Stimulated activated naive B cell treated with anti-CD40 and anti-IgM and Interleukin-4, amounts not matched to agents 10 μg/mL and 1 μg/mL and 100 μg/mL, for 72 hours (primary cell): ENCODE measurements around the gene WDR11.

ENCODE experiments used
- ATAC-seq, 2 donors: fragments of 150-1000 bp; cut with Tn5 transposase; replicated peaks; 2 replicates each; pipeline ENCODE4 v1.10.0; 2021; ENCODE audit warnings: moderate library complexity in 1 of 2
- DNase-seq: peaks from one replicate; pipeline ENCODE4 v3.0.0; 2021
- H3K27ac Mint-ChIP-seq: one replicate; pipeline ENCODE4 v1.8.0; 2022; ENCODE audit warnings: mild to moderate bottlenecking, mixed read lengths
- H3K27me3 Mint-ChIP-seq, 2 donors: one replicate each; pipeline ENCODE4 v1.8.0; 2022; ENCODE audit warnings: mixed read lengths in 2 of 2
- H3K36me3 Mint-ChIP-seq, 2 donors: one replicate each; pipeline ENCODE4 v1.8.0; 2022; ENCODE audit warnings: mixed read lengths in 2 of 2, mild to moderate bottlenecking in 1 of 2
- H3K4me1 Mint-ChIP-seq, 2 donors: one replicate each; pipeline ENCODE4 v1.8.0; 2022; ENCODE audit warnings: mixed read lengths in 2 of 2, mild to moderate bottlenecking in 1 of 2
- H3K4me3 Mint-ChIP-seq, 2 donors: one replicate each; pipeline ENCODE4 v1.8.0; 2022; ENCODE audit warnings: mild to moderate bottlenecking in 2 of 2, mixed read lengths in 2 of 2, moderate library complexity in 1 of 2
- H3K9me3 Mint-ChIP-seq, 2 donors: one replicate each; pipeline ENCODE4 v1.8.0; 2022; ENCODE audit warnings: mixed read lengths in 2 of 2, mild to moderate bottlenecking in 1 of 2

The WDR11 gene

GRCh38 chr10:120850911-120851865 lies at the start of gene WDR11:
Gene WDR11, plus strand, starts transcription at chr10:120851362. Its CDS starts 59 bp downstream, at chr10:120851421.
- H3K27me3 Mint-ChIP-seq = no peaks in the 10 kb centered on the region
- peaks cover 35 to 45% of the 10 kb centered on the region in 2 donors for H3K4me1 Mint-ChIP-seq
- H3K36me3 Mint-ChIP-seq = peaks cover 10 to 15% of the 10 kb centered on the region in 2 donors
- ATAC-seq = peak; percentile 95 to 97
- peak within 1 kb of the TSS; percentile 99 for H3K27ac Mint-ChIP-seq
- DNase-seq = peak; percentile 84
- peaks cover 1 to 4% of the 10 kb centered on the region in 2 donors for H3K9me3 Mint-ChIP-seq
- H3K4me3 Mint-ChIP-seq = peak within 1 kb of the TSS; percentile 97 to 98

- Mint-ChIP-seq H3K36me3 (no peaks in the 10 kb centered on the region), H3K27ac (no peak overlapping the region), H3K9me3 (no peaks in the 10 kb centered on the region), H3K4me3 (no peak overlapping the region), H3K4me1 (no peaks in the 10 kb centered on the region), H3K27me3 (peaks cover 0 to 8% of the 10 kb centered on the region in 2 donors)
- ATAC-seq (no peak), DNase-seq (no peak)
These were observed 48.2 kb upstream of the WDR11 start for GRCh38 chr10:120802935-120803334.

DNA sequence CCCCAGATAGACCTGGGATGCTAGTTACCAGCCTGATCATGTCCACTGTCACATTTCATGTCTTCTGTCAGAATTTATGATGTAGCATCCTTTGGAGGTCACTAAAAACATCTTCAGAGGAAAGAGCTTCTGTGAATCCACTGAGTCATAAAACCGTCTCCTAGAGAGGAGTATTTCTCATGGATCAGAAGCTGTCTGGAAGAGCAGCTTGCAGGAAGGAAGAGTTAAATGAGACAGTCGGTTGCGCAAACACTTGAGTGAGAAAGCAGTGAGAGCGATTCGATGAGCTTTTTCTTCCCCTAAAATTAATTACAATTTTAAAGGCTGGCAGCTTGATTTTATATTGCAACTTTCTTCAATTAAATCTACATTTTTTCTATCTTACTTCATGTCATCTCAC lies 47.2 kb upstream of the WDR11 start:
- no peak overlapping the region for H3K4me3 Mint-ChIP-seq
- no peaks in the 10 kb centered on the region for H3K4me1 Mint-ChIP-seq
- no peaks in the 10 kb centered on the region for H3K9me3 Mint-ChIP-seq
- DNase-seq (no peak), ATAC-seq (no peak)
- no peaks in the 10 kb centered on the region for H3K36me3 Mint-ChIP-seq
- no peak overlapping the region for H3K27ac Mint-ChIP-seq
- H3K27me3 Mint-ChIP-seq = peaks cover 0 to 9% of the 10 kb centered on the region in 2 donors

DNA sequence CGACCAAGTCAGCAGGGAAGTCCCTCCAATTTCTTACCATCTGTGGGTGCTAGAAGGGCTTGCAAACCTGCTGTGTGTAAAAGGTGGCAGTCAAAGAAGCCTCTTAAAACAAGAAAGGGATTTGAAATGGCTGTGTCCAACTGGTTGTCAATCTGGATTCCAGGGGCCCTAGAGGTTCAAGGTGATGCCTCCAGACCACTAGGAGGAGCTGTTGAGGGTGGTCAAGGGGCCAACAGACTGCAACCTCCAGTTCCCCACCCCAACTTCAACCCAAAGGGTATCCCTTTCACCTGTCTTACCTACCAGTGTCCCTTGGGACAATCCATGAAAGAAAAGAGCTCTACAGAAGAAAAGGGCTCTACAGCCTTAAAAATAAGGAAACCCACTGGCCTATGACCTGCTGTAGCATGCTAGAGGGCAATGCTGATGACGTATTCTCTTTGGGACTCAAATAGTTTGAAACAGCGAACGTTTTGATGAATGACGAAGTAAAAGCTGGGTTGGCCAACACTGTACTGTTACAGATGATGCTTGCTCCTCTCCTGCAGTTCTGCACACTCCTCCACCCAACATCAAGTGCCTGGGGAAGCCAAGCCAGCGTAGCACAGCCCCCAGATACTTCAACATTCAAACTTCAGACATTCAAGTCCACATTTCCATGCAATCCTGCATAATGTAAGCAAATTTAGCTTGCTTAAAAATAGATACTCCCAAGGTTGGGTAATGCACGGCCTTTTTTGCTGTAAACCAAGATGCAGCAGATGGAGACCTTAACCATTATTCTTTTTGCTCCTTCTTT lies 45.9 kb upstream of the WDR11 start:
- no peaks in the 10 kb centered on the region for H3K36me3 Mint-ChIP-seq
- H3K27me3 Mint-ChIP-seq = peaks cover 0 to 9% of the 10 kb centered on the region in 2 donors
- no peaks in the 10 kb centered on the region for H3K4me1 Mint-ChIP-seq
- no peak overlapping the region for H3K4me3 Mint-ChIP-seq
- H3K27ac Mint-ChIP-seq = no peak overlapping the region
- ATAC-seq (no peak), DNase-seq (no peak)
- H3K9me3 Mint-ChIP-seq = no peaks in the 10 kb centered on the region

- Mint-ChIP-seq H3K27me3 (peaks cover 5 to 17% of the 10 kb centered on the region in 2 donors), H3K4me3 (no peak overlapping the region), H3K4me1 (peaks cover 0 to 2% of the 10 kb centered on the region in 2 donors), H3K36me3 (no peaks in the 10 kb centered on the region), H3K27ac (no peak overlapping the region), H3K9me3 (no peaks in the 10 kb centered on the region)
- DNase-seq = no peak
- no peak for ATAC-seq
These were observed 45.1 kb upstream of the WDR11 start for GRCh38 chr10:120806081-120806480.

- H3K27ac Mint-ChIP-seq = no peak overlapping the region
- peaks cover 0 to 6% of the 10 kb centered on the region in 2 donors for H3K36me3 Mint-ChIP-seq
- peaks cover 8 to 17% of the 10 kb centered on the region in 2 donors for H3K27me3 Mint-ChIP-seq
- ATAC-seq (no peak), DNase-seq (no peak)
- no peak overlapping the region for H3K4me3 Mint-ChIP-seq
- H3K9me3 Mint-ChIP-seq = peaks cover 5 to 8% of the 10 kb centered on the region in 2 donors
- peaks cover 0 to 2% of the 10 kb centered on the region in 2 donors for H3K4me1 Mint-ChIP-seq
These were observed 40.9 kb upstream of the WDR11 start for GRCh38 chr10:120810298-120810697.

- Mint-ChIP-seq H3K9me3 (peaks cover 10 to 13% of the 10 kb centered on the region in 2 donors), H3K4me3 (no peak overlapping the region), H3K27ac (no peak overlapping the region), H3K36me3 (peaks cover 0 to 14% of the 10 kb centered on the region in 2 donors), H3K27me3 (peaks cover 8 to 16% of the 10 kb centered on the region in 2 donors), H3K4me1 (peaks cover 0 to 2% of the 10 kb centered on the region in 2 donors)
- no peak for DNase-seq
- ATAC-seq = no peak
These were observed 38.1 kb upstream of the WDR11 start for GRCh38 chr10:120813085-120813484.

GRCh38 chr10:120818301-120818700 lies 32.9 kb upstream of the WDR11 start:
- peaks cover 4 to 18% of the 10 kb centered on the region in 2 donors for H3K36me3 Mint-ChIP-seq

DNA sequence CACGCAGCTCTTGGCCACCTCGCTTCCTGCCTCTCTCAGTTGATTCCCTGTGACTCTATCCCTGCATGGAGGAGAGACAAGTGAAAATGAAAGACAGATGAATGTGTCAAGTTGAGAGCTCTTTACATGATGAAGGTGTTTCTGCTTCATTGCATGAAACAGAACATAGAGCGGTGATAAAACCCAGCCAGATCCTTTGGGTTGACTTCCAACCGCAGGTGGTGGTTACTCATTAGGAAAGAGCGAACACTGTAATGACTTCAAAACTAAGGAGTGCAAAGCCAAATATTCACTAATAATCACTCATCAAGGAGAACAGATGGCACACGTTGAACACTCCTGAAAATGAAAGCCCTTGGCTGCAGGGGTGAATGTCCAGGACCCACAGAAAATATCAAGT lies 31.8 kb upstream of the WDR11 start:
- ATAC-seq (no peak), DNase-seq (no peak)
- Mint-ChIP-seq H3K4me3 (no peak overlapping the region), H3K36me3 (peaks cover 4 to 18% of the 10 kb centered on the region in 2 donors), H3K27ac (no peak overlapping the region), H3K27me3 (peaks cover 15 to 29% of the 10 kb centered on the region in 2 donors), H3K9me3 (peaks cover 10 to 13% of the 10 kb centered on the region in 2 donors), H3K4me1 (no peaks in the 10 kb centered on the region)

More at GRCh38 chr10:120818301-120818700, 32.9 kb upstream of the WDR11 start:
- H3K27ac Mint-ChIP-seq = no peak overlapping the region
- no peaks in the 10 kb centered on the region for H3K4me1 Mint-ChIP-seq
- peaks cover 10 to 13% of the 10 kb centered on the region in 2 donors for H3K9me3 Mint-ChIP-seq
- peaks cover 15 to 23% of the 10 kb centered on the region in 2 donors for H3K27me3 Mint-ChIP-seq
- DNase-seq (no peak), ATAC-seq (no peak)
- no peak overlapping the region for H3K4me3 Mint-ChIP-seq

- Mint-ChIP-seq H3K9me3 (no peaks in the 10 kb centered on the region), H3K4me3 (no peak overlapping the region), H3K36me3 (peaks cover 4% of the 10 kb centered on the region in 2 donors), H3K27me3 (peaks cover 5 to 27% of the 10 kb centered on the region in 2 donors), H3K27ac (no peak overlapping the region), H3K4me1 (peaks cover 12 to 23% of the 10 kb centered on the region in 2 donors)
- DNase-seq = no peak
- ATAC-seq = no peak
These were observed 27.9 kb upstream of the WDR11 start for GRCh38 chr10:120823266-120823665.

GRCh38 chr10:120824881-120825309 lies 26.3 kb upstream of the WDR11 start:
- Mint-ChIP-seq H3K4me3 (no peak overlapping the region), H3K27me3 (peaks cover 0 to 17% of the 10 kb centered on the region in 2 donors), H3K9me3 (no peaks in the 10 kb centered on the region), H3K27ac (no peak overlapping the region), H3K36me3 (peaks cover 0 to 2% of the 10 kb centered on the region in 2 donors), H3K4me1 (peaks cover 14 to 24% of the 10 kb centered on the region in 2 donors)
- peak; percentile 4 for DNase-seq
- ATAC-seq = no peak

DNA sequence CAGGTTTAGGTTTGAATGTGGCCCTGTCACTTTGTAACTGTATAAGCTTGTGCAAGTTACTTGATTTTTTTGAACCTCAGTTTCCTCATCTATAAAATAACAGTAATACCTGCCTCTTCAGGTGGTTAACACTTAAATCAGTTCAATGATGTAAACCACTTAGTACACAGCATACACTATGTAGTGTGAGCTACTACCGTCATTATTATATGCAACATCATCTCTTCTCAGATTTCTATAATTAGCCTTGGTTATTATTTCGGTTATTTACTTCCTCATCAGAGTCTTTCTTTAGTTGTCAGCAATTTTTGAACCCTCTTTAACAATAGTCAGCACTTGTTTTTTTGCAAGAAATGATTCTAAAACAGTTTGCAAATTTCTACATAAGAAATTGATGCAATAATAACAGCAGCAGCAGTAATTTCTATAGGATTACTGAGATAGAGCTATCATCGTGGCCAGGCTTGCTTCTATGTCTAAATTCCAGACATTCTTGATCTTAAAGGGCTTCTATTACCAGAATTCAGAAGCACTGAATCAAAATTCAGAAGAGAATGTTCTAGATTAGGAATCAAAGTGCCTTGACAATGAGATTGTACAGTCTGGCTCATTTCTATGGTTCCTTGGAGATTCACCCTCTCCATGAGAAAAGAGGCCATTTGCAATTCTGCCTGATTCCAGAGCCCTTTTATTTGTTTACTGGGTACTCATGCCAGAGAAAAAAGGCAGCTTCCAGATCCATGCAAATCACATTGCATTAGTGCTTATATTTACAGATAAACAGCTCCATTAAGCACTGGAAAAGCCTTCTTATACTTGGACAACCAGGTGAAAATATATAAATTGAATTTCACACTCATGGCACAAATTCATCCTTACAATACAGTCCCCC lies 25.0 kb upstream of the WDR11 start:
- no peaks in the 10 kb centered on the region for H3K9me3 Mint-ChIP-seq
- peaks cover 0 to 5% of the 10 kb centered on the region in 2 donors for H3K36me3 Mint-ChIP-seq
- H3K27me3 Mint-ChIP-seq = peaks cover 5 to 19% of the 10 kb centered on the region in 2 donors
- H3K27ac Mint-ChIP-seq = no peak overlapping the region
- DNase-seq = no peak
- no peak overlapping the region for H3K4me3 Mint-ChIP-seq
- ATAC-seq = no peak
- H3K4me1 Mint-ChIP-seq = peaks cover 14 to 24% of the 10 kb centered on the region in 2 donors

DNA sequence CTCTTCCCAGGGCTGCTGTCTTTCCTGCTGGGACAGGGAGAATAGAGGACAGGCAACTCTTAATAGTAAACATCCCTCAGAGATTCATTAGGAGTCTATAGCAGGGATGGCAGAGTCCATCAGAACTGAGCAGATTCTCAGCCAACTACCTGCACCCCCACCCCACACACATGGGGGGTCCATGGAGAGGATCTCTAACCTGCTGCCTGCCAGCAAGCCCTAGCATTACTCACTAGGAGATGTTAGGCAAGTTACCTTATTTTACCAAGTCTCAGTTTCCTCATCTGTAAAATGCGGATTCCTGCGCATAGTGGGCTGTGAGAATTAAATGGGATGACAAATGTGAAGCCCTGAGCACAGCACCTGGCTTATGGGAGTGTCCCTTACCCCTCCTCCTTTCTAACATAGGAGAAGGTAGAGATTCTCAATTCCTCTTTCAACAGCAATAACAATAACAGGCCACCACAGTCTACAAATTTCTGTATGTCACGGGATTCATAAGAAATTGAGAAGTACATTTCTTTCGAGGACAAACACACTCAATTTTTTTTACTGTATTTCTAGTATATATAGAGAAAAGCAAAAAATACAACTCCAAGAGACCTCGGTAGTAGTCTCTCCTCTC lies 23.8 kb upstream of the WDR11 start:
- DNase-seq = peak; percentile 1
- ATAC-seq = peak; percentile 94 to 96
- H3K36me3 Mint-ChIP-seq = peaks cover 0 to 5% of the 10 kb centered on the region in 2 donors
- peaks cover 14 to 24% of the 10 kb centered on the region in 2 donors for H3K4me1 Mint-ChIP-seq
- peak overlapping the region; percentile 15 for H3K27ac Mint-ChIP-seq
- no peak overlapping the region for H3K4me3 Mint-ChIP-seq
- peaks cover 5 to 11% of the 10 kb centered on the region in 2 donors for H3K27me3 Mint-ChIP-seq
- no peaks in the 10 kb centered on the region for H3K9me3 Mint-ChIP-seq
